ENCODE measurements around the gene INO80B.

GRCh38 chr2:74414441-74414840 lies 40.4 kb upstream of the INO80B start:
- TF ChIP-seq ZNF274 (IDR thresholded peaks at IDR 0.05; ENCODE audit: low read depth, low read length) (no peak), YY1 (IDR thresholded peaks at IDR 0.05; ENCODE audit: insufficient read depth, insufficient read length) (no peak)

All from NT2/D1 (cell line).